Measurements from ENCODE around the gene MB. TPM values are rescaled to one million over a fixed set of nuclear protein-coding genes. Genes with fewer than 3 reads are reported as not detected.

The MB gene
- polyA plus RNA-seq, 3 donors from 2014 or later, result 0.33 TPM; not detected in 2

GRCh38 chr22:35578836-35579575, 38.1 kb downstream of the MB start:
- Mint-ChIP-seq H3K4me3 (no peak overlapping the region), H3K27ac (no peak overlapping the region), H3K4me1 (no peaks in the 10 kb centered on the region), H3K27me3 (ENCODE audit: low read depth in 3 of 3) (peaks cover 0 to 4% (median 3%) of the 10 kb centered on the region in 3 donors), H3K36me3 (no peaks in the 10 kb centered on the region), H3K9me3 (peaks cover 0 to 2% (median 0%) of the 10 kb centered on the region in 6 donors)
- no peak for DNase-seq

DNA sequence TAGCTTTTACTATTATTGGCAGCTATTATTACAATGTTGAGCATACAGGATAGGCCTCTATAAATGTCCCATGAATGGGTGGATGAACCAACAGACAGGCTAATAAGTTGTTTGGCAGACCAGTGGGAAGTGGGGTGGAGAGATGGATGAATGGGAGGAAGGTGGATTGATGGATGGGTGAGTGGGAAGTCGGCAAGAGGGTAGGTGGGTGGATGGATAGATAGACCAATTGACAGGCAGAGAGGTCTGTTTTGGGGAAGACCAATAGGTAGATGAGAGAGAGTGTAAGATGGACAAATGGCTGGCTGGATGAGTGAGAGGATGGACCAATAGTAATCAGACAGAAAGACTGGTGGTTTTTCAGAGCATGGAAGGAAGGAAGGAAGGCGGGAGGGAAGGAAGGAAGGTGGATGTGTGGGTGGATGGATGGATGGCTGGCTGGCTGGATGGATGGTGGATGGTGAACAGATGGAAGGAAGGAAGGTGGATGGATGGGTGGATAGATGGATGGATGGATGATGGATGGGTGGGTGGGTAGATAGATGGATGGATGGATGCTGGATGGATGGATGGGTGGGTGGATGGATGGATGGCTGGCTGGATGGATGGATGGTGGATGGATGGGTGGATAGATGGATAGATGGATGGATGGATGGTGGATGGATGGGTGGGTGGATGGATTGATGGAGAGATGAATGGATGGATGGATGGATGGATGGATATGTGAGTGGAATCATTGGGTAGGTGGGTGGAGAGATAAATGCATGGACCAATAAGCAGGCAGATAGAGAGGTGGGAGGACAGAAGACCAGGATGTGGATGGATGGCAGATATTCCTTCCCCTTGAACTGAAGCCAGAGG, 39.1 kb downstream of the MB start:
- no peaks in the 10 kb centered on the region for H3K4me1 Mint-ChIP-seq
- H3K9me3 Mint-ChIP-seq, result no peaks in the 10 kb centered on the region
- no peak overlapping the region for H3K4me3 Mint-ChIP-seq
- no peaks in the 10 kb centered on the region for H3K36me3 Mint-ChIP-seq
- H3K27ac Mint-ChIP-seq, result no peak overlapping the region
- H3K27me3 Mint-ChIP-seq (ENCODE audit: low read depth in 3 of 3), result peaks cover 3 to 5% (median 4%) of the 10 kb centered on the region in 3 donors
- no peak for DNase-seq

DNA sequence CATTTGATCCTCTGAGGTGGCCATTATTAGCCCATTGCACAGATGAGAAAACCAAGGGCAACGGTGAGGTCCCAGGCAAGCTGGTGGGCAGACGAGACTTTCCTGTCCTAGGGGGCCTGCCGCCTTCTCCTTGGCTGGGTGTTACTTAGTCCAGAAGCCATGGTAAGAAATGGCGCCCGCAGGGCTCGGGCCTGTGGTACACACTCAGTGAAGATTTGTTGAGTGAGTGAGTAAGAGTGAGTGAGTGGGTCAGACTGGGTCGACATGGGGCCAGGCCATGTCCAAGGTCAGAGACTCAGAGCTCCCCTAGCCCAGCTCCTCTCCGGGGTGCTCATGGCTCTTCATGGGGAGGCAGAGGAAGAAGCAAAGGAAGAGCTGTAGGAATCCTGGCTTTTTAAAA, 40.5 kb downstream of the MB start:
- H3K27ac Mint-ChIP-seq, result no peak overlapping the region
- H3K4me1 Mint-ChIP-seq, result no peaks in the 10 kb centered on the region
- no peaks in the 10 kb centered on the region for H3K9me3 Mint-ChIP-seq
- H3K27me3 Mint-ChIP-seq (ENCODE audit: low read depth in 3 of 3), result peaks cover 3 to 5% (median 4%) of the 10 kb centered on the region in 3 donors
- DNase-seq, result no peak
- no peaks in the 10 kb centered on the region for H3K36me3 Mint-ChIP-seq
- no peak overlapping the region for H3K4me3 Mint-ChIP-seq

DNA sequence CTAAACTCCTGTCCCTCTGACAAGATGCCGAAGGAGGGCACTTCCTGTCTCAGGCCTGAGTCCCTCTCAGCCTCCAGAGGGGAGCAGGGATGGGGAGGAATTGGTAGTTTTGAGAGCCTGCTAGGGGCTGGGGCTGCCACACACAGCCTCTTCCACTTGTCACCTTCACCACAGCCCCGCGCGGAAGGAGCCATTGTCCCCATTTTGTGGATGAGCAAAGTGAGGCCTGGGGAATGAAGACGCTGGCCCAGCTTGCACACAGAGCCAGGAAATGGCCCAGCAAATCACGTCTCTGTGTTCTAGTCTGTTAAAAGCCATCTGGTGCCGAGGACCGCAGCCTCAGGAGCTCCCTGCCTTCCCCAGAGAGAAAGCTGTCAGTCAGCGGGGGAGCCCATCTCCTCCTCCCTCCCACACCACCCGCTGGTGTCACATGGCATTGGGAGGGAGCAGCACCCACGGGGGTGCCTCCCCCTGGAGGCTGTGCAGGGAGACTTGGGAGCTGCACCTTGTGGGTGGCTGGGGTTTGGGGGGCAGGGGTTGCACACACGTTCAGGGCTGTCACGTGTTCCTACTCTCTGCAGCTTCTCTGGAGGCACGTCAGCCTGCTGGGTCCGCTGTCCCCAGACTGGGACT, 41.9 kb downstream of the MB start:
- H3K27ac Mint-ChIP-seq, result no peak overlapping the region
- H3K36me3 Mint-ChIP-seq, result no peaks in the 10 kb centered on the region
- H3K27me3 Mint-ChIP-seq (ENCODE audit: low read depth in 3 of 3), result peaks cover 4 to 5% (median 5%) of the 10 kb centered on the region in 3 donors
- H3K4me1 Mint-ChIP-seq, result no peaks in the 10 kb centered on the region
- no peak overlapping the region for H3K4me3 Mint-ChIP-seq
- no peak for DNase-seq
- no peaks in the 10 kb centered on the region for H3K9me3 Mint-ChIP-seq

- no peak overlapping the region for H3K27ac Mint-ChIP-seq
- H3K9me3 Mint-ChIP-seq, result no peaks in the 10 kb centered on the region
- H3K27me3 Mint-ChIP-seq (ENCODE audit: low read depth in 3 of 3), result peaks cover under 1 to 5% (median 5%) of the 10 kb centered on the region in 3 donors
These were observed 44.6 kb downstream of the MB start for GRCh38 chr22:35572556-35572955.

GRCh38 chr22:35570686-35571194, 46.4 kb downstream of the MB start:
- H3K27ac Mint-ChIP-seq, result no peak overlapping the region
- H3K27me3 Mint-ChIP-seq (ENCODE audit: low read depth in 3 of 3), result peaks cover 0 to 5% (median 1%) of the 10 kb centered on the region in 3 donors
- H3K36me3 Mint-ChIP-seq, result no peaks in the 10 kb centered on the region

More at GRCh38 chr22:35572556-35572955, 44.6 kb downstream of the MB start:
- Mint-ChIP-seq H3K36me3 (no peaks in the 10 kb centered on the region), H3K4me3 (no peak overlapping the region), H3K4me1 (no peaks in the 10 kb centered on the region)
- DNase-seq, result no peak

DNA sequence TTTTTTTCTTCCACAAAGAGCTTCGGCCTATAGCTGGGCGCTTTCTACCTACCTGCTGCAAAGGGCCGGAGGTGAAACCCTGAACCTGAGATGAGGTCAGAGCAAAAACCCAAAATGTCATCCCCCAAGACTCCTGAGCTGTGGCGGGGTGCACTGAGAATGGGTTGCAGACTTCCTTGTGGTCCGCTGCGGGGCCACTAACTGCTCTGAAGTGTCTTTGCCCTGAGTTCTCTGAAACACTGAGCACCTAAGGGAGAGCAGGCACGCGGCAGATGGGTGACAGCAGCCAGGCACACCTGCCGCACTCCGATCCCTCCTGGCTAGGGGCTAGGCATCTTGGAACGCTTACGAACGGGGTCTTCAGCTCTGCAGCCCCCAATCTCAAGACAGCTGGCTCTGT, 47.2 kb downstream of the MB start:
- no peak for DNase-seq
- H3K27me3 Mint-ChIP-seq (ENCODE audit: low read depth in 3 of 3), result peaks cover 1 to 5% (median 3%) of the 10 kb centered on the region in 3 donors
- H3K27ac Mint-ChIP-seq, result no peak overlapping the region
- no peaks in the 10 kb centered on the region for H3K4me1 Mint-ChIP-seq
- H3K4me3 Mint-ChIP-seq, result no peak overlapping the region
- H3K36me3 Mint-ChIP-seq, result no peaks in the 10 kb centered on the region
- H3K9me3 Mint-ChIP-seq, result no peaks in the 10 kb centered on the region

More at GRCh38 chr22:35570686-35571194, 46.4 kb downstream of the MB start:
- H3K4me3 Mint-ChIP-seq, result no peak overlapping the region
- no peaks in the 10 kb centered on the region for H3K9me3 Mint-ChIP-seq
- no peaks in the 10 kb centered on the region for H3K4me1 Mint-ChIP-seq
- DNase-seq, result no peak

DNA sequence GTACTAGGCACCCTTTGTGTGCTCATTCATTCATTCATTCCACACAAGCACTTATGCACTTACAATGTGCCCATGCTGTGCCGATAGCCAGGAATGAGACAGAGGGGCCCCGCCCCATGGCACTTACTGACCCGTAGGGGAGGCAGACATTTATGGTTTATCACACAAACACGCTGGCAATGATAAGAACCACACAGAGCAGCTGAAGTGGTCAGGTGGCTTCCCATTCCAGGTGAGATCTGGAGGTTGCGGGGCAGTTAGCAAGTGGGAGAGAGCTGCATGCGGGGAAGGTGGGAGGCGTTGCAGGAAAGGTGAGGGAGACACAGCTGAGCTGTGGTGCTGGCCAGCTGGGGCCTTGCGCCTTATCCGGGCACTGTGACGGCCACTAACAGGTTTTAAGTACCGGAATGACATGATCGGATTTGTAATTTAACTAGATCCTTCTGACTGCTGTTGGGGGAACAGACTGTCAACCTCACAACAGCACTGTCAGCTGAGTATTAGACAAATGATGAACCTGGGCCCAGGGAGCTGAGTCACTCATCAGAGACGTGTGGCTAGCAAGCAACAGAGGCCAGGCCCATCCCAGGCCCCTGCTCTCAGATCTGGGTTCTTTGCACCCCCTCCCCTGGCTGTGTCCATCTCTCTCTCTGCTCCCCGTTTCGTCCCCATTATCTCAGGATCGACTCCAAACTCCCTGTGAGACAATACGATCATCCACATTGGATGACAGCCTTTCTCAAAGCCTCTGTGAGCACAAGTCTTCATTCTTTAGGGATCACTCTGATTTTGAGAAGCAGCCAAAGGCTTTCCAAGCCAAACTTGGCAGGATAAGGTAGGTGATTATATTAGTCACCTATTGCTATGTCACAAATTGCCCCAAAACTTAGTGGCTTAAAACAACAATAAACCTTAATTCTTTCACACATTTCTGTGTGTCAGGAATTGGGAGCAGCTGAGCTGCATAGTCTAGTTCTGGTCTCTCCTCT, 48.1 kb downstream of the MB start:
- no peak for DNase-seq
- Mint-ChIP-seq H3K9me3 (no peaks in the 10 kb centered on the region), H3K36me3 (no peaks in the 10 kb centered on the region), H3K27ac (no peak overlapping the region), H3K4me1 (no peaks in the 10 kb centered on the region), H3K4me3 (no peak overlapping the region), H3K27me3 (ENCODE audit: low read depth in 3 of 3) (peaks cover 1 to 5% (median 3%) of the 10 kb centered on the region in 3 donors)

DNA sequence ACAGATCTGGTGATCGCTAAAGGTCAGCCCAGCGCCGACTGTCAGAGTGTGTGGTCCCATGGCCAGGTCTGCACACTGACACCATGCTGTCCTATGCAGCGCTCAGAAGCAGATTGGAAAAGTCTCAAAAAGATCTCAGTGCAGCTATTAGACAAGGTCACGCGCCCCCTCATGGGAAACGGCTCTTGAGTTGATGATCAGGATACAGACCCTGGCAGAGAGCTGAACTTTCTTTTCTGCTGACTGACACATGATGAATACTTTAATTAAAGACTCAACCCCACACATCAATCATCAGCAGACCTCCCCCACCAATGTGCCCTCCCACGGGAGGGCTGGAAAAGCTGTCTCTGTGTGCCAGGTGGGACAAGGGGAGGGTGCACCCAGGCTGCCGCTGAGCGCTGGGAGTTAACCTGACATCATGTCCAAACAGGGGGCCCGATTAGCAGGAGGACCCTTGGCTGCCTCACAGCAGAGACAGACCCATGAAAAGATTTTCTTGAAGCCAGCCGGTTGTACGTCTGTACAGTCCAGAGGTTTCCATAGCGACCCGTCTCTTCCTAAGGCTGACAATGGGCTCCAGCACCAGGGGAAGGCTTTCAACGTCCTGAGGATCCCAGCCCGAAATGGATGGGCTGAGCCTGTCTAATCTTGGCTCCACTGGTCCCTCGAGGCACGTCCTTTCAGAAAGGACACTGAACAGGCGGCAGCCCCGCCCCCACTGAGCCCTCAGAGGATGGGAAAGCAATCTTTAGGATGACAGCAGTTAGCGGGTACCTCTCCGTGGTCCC, 49.6 kb downstream of the MB start:
- peaks cover 0 to 6% (median 3%) of the 10 kb centered on the region in 3 donors for H3K27me3 Mint-ChIP-seq (ENCODE audit: low read depth in 3 of 3)

DNA sequence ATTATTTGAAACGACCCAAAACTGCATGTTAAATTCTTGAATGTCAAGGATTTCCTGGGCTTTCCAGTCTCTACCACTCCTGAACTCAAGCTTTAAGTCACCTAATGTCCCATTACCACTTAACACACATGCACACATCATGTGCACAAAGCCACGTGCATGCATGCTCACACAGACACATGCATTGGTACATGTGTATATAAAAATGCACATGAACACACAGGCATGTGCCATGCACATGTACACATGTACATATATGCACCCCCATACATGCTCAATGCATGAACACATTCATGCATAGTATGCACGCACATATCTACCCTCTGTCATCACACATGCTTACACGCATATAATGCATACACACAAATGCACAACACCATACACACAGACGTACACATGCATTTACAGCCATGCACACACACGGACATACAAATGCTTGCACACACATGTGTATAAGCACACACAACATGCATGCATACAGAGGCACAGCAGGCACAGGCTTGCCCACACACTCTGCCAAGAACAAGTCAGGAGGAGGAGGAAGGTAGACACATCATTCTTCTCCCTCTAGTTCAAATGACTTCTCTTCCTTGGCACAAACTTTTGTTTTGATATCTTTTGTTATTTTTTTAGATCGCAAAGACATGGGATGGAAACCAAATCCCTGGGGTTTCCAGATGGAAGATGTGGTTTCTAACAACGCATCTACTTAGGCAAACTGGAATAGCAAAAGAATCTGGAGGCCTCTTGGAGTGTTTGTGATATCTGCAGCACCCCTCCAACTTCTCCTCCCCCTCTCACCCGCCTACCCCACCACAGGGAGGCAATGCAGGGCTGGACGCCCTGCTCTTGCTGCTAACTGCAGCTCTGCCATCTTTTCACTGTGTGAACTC, 51.9 kb downstream of the MB start:
- Mint-ChIP-seq H3K4me1 (no peaks in the 10 kb centered on the region), H3K36me3 (no peaks in the 10 kb centered on the region), H3K9me3 (no peaks in the 10 kb centered on the region), H3K27me3 (ENCODE audit: low read depth in 3 of 3) (peaks cover 2 to 15% (median 4%) of the 10 kb centered on the region in 3 donors), H3K4me3 (no peak overlapping the region), H3K27ac (no peak overlapping the region)
- no peak for DNase-seq

More for the DNA sequence above, 49.6 kb downstream of the MB start:
- Mint-ChIP-seq H3K4me1 (no peaks in the 10 kb centered on the region), H3K9me3 (no peaks in the 10 kb centered on the region), H3K4me3 (no peak overlapping the region), H3K27ac (no peak overlapping the region), H3K36me3 (no peaks in the 10 kb centered on the region)
- no peak for DNase-seq

DNA sequence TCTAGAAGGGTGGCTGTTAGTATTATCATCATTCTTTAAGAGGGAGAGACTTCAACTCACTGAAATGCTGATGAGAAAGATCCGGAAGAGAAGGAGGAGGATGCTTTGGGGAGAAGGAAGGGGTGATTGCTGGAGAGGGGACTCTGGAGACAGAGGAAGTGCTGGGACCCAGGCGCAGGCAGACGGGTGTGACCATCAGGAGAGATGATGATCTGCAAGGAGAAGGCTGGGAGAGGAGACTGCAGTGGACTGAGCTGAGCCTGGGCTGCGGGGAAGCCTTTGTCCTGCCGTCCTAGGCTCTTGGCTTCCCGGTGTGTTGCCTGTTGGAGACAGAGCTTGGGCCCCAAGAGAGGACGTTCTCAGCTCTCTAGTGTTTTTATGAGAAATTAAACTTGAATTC, 53.9 kb downstream of the MB start:
- Mint-ChIP-seq H3K27ac (no peak overlapping the region), H3K4me1 (no peaks in the 10 kb centered on the region), H3K27me3 (ENCODE audit: low read depth in 3 of 3) (peaks cover 2 to 15% (median 4%) of the 10 kb centered on the region in 3 donors), H3K4me3 (no peak overlapping the region), H3K9me3 (no peaks in the 10 kb centered on the region), H3K36me3 (no peaks in the 10 kb centered on the region)
- DNase-seq, result no peak

All from immature natural killer cell (primary cell).